ENCODE measurements around the gene MSLN.

GRCh38 chr16:751152-752006 is 9.2 kb upstream of the MSLN start:
- TF ChIP-seq POLR2A (IDR thresholded peaks at IDR 0.05; ENCODE audit: low read depth, low read length) (no peak), MAX (IDR thresholded peaks at IDR 0.05; ENCODE audit: insufficient read depth, insufficient read length) (no peak), JUN (IDR thresholded peaks at IDR 0.05; ENCODE audit: borderline replicate concordance, insufficient read depth, insufficient read length, low read depth) (no peak), POLR2AphosphoS5 (IDR thresholded peaks at IDR 0.05; ENCODE audit: insufficient read depth, low read depth, low read length) (no peak), FOS (IDR thresholded peaks at IDR 0.05; ENCODE audit: borderline replicate concordance, insufficient read depth, low read length) (no peak), EZH2 (IDR thresholded peaks at IDR 0.05; ENCODE audit: borderline replicate concordance, low read depth, low read length, severe bottlenecking) (no peak)
- TF ChIP-seq, protein P1, sequence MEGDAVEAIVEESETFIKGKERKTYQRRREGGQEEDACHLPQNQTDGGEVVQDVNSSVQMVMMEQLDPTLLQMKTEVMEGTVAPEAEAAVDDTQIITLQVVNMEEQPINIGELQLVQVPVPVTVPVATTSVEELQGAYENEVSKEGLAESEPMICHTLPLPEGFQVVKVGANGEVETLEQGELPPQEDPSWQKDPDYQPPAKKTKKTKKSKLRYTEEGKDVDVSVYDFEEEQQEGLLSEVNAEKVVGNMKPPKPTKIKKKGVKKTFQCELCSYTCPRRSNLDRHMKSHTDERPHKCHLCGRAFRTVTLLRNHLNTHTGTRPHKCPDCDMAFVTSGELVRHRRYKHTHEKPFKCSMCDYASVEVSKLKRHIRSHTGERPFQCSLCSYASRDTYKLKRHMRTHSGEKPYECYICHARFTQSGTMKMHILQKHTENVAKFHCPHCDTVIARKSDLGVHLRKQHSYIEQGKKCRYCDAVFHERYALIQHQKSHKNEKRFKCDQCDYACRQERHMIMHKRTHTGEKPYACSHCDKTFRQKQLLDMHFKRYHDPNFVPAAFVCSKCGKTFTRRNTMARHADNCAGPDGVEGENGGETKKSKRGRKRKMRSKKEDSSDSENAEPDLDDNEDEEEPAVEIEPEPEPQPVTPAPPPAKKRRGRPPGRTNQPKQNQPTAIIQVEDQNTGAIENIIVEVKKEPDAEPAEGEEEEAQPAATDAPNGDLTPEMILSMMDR (IDR thresholded peaks at IDR 0.05; ENCODE audit: extremely low read depth in 1 of 2, insufficient read depth in 1 of 2, low read depth in 1 of 2, low read length in 2 of 2) = no peak

All from endothelial cell of umbilical vein (primary cell).